HepG2 (cell line): Measurements from ENCODE around the gene ECHS1. TPM values are rescaled to one million over a fixed set of nuclear protein-coding genes. Genes with fewer than 3 reads are reported as not detected.
A peak's percentile ranks its signal among the peaks of the same experiment; 100 is the strongest.

Experiments used
- ATAD3A ChIP-seq: sonication (generic); formaldehyde crosslinking; IDR thresholded peaks from 2 replicates; pipeline ENCODE4 v1.4.0; 2020; ENCODE audit warnings: missing genetic modification reagents
- CBX2 ChIP-seq, 2 experiments: fragments of 200-600 bp in 1 of 2; sonication (generic); formaldehyde crosslinking in 1 of 2; IDR thresholded peaks; 2 replicates each; pipeline versions ENCODE4 v1.7.0 to v1.8.1; 2018 to 2022; ENCODE audit warnings: low read depth in 2 of 2, low read length in 1 of 2, mild to moderate bottlenecking in 1 of 2, missing genetic modification reagents in 1 of 2
- FOXO1 ChIP-seq: sonication (generic); formaldehyde crosslinking; IDR thresholded peaks from 2 replicates; pipeline ENCODE4 v1.4.0; 2020; ENCODE audit warnings: missing genetic modification reagents
- KAT8 ChIP-seq: IDR thresholded peaks from 2 replicates; pipeline ENCODE4 v1.6.1; 2016; ENCODE audit warnings: missing genetic modification reagents, missing compliant biosample characterization
- NFE2 ChIP-seq: sonication (generic); formaldehyde crosslinking; IDR thresholded peaks from 2 replicates; pipeline ENCODE4 v1.4.0; 2020; ENCODE audit warnings: missing genetic modification reagents
- SP1 ChIP-seq, 2 experiments: fragments of 450-650 bp in 1 of 2; sonication (generic) in 1 of 2; formaldehyde crosslinking in 1 of 2; IDR thresholded peaks; 2 replicates each; pipeline versions ENCODE4 v1.4.0 to v1.6.1; 2016 to 2020; ENCODE audit warnings: missing genetic modification reagents in 1 of 2
- ZFP62 ChIP-seq: sonication (generic); formaldehyde crosslinking; IDR thresholded peaks from 2 replicates; pipeline ENCODE4 v1.4.0; 2020; ENCODE audit warnings: missing genetic modification reagents
- ZNF143 ChIP-seq: sonication (generic); formaldehyde crosslinking; IDR thresholded peaks from 2 replicates; pipeline ENCODE4 v1.4.0; 2020; ENCODE audit warnings: missing genetic modification reagents
- ZNF160 ChIP-seq: sonication (generic); formaldehyde crosslinking; IDR thresholded peaks from 2 replicates; pipeline ENCODE4 v1.8.0; 2022; ENCODE audit warnings: mild to moderate bottlenecking, inconsistent platforms, missing genetic modification reagents
- ZNF317 ChIP-seq: sonication (generic); formaldehyde crosslinking; IDR thresholded peaks from 2 replicates; pipeline ENCODE4 v1.5.0; 2020; ENCODE audit warnings: mild to moderate bottlenecking, missing genetic modification reagents
- ZNF577 ChIP-seq: sonication (generic); formaldehyde crosslinking; IDR thresholded peaks from 2 replicates; pipeline ENCODE4 v1.4.0; 2020; ENCODE audit warnings: mild to moderate bottlenecking, low read depth, missing genetic modification reagents, borderline replicate concordance
- ZNF768 ChIP-seq: sonication (generic); formaldehyde crosslinking; IDR thresholded peaks from 2 replicates; pipeline ENCODE4 v1.4.0; 2020; ENCODE audit warnings: missing genetic modification reagents
- polyA plus RNA-seq, 8 experiments: library from polyadenylated mRNA; depleted of rRNA in 3 of 8; stranded (reverse) in 7 of 8; unstranded in 1 of 8; fragments of >200 nt; fragmentation: Illumina TruSeq in 4 of 8; extraction: Trizol in 4 of 8; gene quantifications; 2 replicates each; pipeline versions ENCODE4 v1.2.1 to v1.2.3, GENCODE V29; 2011 to 2016; ENCODE audit warnings: low read depth in 4 of 8, missing spikeins in 1 of 8, mixed read lengths in 1 of 8; ENCODE audit not compliant: insufficient read depth in 1 of 8
- total RNA-seq, 5 experiments: library from RNA; depleted of rRNA; stranded (reverse); fragments of >200 nt; fragmentation: Illumina TruSeq; extraction: Trizol; gene quantifications; 2 replicates each; pipeline ENCODE4 v1.2.3, GENCODE V29; 2016; ENCODE audit warnings: low read depth in 1 of 5
- TF ChIP-seq, protein P1 (sequence below): sonication (generic); formaldehyde crosslinking; IDR thresholded peaks from 2 replicates; pipeline ENCODE4 v1.5.1; 2020; ENCODE audit warnings: missing genetic modification reagents, mild to moderate bottlenecking, borderline replicate concordance
- TF ChIP-seq, protein P2 (sequence below): IDR thresholded peaks from 2 replicates; pipeline ENCODE4 v1.6.1; 2016; ENCODE audit warnings: mild to moderate bottlenecking
- TF ChIP-seq, protein P3 (sequence below): IDR thresholded peaks from 2 replicates; pipeline ENCODE4 v1.6.1; 2016; ENCODE audit warnings: missing compliant biosample characterization, missing genetic modification reagents, borderline replicate concordance
- TF ChIP-seq, protein P4 (sequence below): sonication (generic); formaldehyde crosslinking; IDR thresholded peaks from 2 replicates; pipeline ENCODE4 v1.8.0; 2022; ENCODE audit warnings: mild to moderate bottlenecking, missing genetic modification reagents; ENCODE audit not compliant: insufficient replicate concordance
- TF ChIP-seq, protein P5 (sequence below): sonication (generic); formaldehyde crosslinking; IDR thresholded peaks from 2 replicates; pipeline ENCODE4 v1.4.0; 2020; ENCODE audit warnings: missing genetic modification reagents, borderline replicate concordance
- TF ChIP-seq, protein P6 (sequence below): IDR thresholded peaks from 2 replicates; pipeline ENCODE4 v1.6.1; 2016; ENCODE audit warnings: control low read depth

ECHS1 gene
- total and polyA plus RNA-seq, 2 of the 13 experiments (the other 11 are each of a cell fraction or from before 2014, with no cell fraction given) = 32.7 to 195 TPM

DNA sequence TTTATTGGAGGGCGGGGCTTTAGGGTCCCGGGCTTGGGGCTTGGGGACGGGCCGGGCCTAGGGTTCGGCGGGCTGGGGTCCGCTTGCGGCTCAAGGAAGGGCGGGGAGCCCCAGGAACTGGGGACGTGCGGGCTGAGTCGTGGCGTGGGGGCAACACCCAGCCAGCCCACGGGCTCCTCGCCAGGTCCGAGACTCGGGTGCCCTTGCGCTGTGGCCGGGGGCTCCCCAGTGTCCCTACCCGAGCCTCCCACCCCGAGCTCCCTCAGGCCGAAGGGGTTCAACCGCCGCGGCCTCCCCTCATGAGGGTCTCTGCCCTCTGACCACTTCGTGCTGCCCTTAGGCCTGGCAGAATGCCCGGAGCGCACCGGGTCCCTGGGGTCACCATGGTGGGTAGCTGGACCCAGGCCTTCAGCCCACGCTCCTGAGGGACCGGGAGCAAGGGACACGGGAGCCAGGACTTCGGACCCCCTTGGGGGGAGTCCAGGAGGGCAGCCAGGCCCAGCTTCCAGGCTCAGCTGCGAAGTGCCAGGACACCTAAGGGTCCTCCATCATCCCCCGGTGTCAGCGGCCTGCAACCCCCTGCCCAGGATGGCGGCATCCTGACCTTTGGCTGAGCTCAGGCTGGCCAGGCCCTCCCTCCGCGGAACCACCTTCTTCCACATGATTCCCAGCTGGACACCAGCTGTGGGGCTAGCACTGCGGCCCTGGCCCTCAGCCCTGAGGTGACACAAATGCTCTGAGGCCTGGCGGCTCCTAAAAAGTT lies 14.8 kb downstream of the ECHS1 start (continued):
- TF ChIP-seq, protein P1, sequence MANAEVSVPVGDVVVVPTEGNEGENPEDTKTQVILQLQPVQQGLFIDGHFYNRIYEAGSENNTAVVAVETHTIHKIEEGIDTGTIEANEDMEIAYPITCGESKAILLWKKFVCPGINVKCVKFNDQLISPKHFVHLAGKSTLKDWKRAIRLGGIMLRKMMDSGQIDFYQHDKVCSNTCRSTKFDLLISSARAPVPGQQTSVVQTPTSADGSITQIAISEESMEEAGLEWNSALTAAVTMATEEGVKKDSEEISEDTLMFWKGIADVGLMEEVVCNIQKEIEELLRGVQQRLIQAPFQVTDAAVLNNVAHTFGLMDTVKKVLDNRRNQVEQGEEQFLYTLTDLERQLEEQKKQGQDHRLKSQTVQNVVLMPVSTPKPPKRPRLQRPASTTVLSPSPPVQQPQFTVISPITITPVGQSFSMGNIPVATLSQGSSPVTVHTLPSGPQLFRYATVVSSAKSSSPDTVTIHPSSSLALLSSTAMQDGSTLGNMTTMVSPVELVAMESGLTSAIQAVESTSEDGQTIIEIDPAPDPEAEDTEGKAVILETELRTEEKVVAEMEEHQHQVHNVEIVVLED (CRISPR knock-in tag) = no peak
- TF ChIP-seq ZNF768 = no peak
- TF ChIP-seq NFE2 (CRISPR knock-in tag) = no peak
- 0 out of 2 replicates have a peak, but pooled peaks have one; percentile 25 for TF ChIP-seq ZNF317 (CRISPR knock-in tag)
- no peak for TF ChIP-seq ZNF160 (CRISPR knock-in tag)
- 0 out of 2 replicates have a peak, but pooled peaks have one; percentile 44 for TF ChIP-seq KAT8 (CRISPR knock-in tag)
- no peak for TF ChIP-seq ATAD3A (CRISPR knock-in tag)
- TF ChIP-seq, protein P2, sequence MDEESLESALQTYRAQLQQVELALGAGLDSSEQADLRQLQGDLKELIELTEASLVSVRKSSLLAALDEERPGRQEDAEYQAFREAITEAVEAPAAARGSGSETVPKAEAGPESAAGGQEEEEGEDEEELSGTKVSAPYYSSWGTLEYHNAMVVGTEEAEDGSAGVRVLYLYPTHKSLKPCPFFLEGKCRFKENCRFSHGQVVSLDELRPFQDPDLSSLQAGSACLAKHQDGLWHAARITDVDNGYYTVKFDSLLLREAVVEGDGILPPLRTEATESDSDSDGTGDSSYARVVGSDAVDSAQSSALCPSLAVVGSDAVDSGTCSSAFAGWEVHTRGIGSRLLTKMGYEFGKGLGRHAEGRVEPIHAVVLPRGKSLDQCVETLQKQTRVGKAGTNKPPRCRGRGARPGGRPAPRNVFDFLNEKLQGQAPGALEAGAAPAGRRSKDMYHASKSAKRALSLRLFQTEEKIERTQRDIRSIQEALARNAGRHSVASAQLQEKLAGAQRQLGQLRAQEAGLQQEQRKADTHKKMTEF (CRISPR knock-in tag) = peak; percentile 29; the same call in 1 of the 2 replicates
- TF ChIP-seq, protein P3, sequence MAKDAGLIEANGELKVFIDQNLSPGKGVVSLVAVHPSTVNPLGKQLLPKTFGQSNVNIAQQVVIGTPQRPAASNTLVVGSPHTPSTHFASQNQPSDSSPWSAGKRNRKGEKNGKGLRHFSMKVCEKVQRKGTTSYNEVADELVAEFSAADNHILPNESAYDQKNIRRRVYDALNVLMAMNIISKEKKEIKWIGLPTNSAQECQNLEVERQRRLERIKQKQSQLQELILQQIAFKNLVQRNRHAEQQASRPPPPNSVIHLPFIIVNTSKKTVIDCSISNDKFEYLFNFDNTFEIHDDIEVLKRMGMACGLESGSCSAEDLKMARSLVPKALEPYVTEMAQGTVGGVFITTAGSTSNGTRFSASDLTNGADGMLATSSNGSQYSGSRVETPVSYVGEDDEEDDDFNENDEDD (CRISPR knock-in tag) = no peak; the same call in 1 of the 2 replicates
- TF ChIP-seq ZNF143 (CRISPR knock-in tag) = no peak
- no peak for TF ChIP-seq FOXO1
- TF ChIP-seq, protein P4, sequence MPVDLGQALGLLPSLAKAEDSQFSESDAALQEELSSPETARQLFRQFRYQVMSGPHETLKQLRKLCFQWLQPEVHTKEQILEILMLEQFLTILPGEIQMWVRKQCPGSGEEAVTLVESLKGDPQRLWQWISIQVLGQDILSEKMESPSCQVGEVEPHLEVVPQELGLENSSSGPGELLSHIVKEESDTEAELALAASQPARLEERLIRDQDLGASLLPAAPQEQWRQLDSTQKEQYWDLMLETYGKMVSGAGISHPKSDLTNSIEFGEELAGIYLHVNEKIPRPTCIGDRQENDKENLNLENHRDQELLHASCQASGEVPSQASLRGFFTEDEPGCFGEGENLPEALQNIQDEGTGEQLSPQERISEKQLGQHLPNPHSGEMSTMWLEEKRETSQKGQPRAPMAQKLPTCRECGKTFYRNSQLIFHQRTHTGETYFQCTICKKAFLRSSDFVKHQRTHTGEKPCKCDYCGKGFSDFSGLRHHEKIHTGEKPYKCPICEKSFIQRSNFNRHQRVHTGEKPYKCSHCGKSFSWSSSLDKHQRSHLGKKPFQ (CRISPR knock-in tag) = no peak
- TF ChIP-seq, protein P5, sequence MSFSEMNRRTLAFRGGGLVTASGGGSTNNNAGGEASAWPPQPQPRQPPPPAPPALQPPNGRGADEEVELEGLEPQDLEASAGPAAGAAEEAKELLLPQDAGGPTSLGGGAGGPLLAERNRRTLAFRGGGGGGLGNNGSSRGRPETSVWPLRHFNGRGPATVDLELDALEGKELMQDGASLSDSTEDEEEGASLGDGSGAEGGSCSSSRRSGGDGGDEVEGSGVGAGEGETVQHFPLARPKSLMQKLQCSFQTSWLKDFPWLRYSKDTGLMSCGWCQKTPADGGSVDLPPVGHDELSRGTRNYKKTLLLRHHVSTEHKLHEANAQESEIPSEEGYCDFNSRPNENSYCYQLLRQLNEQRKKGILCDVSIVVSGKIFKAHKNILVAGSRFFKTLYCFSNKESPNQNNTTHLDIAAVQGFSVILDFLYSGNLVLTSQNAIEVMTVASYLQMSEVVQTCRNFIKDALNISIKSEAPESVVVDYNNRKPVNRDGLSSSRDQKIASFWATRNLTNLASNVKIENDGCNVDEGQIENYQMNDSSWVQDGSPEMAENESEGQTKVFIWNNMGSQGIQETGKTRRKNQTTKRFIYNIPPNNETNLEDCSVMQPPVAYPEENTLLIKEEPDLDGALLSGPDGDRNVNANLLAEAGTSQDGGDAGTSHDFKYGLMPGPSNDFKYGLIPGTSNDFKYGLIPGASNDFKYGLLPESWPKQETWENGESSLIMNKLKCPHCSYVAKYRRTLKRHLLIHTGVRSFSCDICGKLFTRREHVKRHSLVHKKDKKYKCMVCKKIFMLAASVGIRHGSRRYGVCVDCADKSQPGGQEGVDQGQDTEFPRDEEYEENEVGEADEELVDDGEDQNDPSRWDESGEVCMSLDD = peak; percentile 49; the same call in 1 of the 2 replicates
- no peak for TF ChIP-seq ZNF577 (CRISPR knock-in tag)
- no peak for TF ChIP-seq ZFP62 (CRISPR knock-in tag)
- TF ChIP-seq, protein P6, sequence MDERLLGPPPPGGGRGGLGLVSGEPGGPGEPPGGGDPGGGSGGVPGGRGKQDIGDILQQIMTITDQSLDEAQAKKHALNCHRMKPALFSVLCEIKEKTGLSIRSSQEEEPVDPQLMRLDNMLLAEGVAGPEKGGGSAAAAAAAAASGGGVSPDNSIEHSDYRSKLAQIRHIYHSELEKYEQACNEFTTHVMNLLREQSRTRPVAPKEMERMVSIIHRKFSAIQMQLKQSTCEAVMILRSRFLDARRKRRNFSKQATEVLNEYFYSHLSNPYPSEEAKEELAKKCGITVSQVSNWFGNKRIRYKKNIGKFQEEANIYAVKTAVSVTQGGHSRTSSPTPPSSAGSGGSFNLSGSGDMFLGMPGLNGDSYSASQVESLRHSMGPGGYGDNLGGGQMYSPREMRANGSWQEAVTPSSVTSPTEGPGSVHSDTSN = no peak
- TF ChIP-seq SP1 (IDR thresholded peaks at IDR 0.05) = no peak
- no peak for TF ChIP-seq SP1 (CRISPR knock-in tag; IDR thresholded peaks at IDR 0.05)
- TF ChIP-seq CBX2 (IDR thresholded peaks at IDR 0.05; ENCODE audit: low read depth, low read length) = no peak
- TF ChIP-seq CBX2 (CRISPR knock-in tag; IDR thresholded peaks at IDR 0.05; ENCODE audit: low read depth) = no peak
